H54 (cell line): ENCODE data around the gene MACROD2.

ENCODE experiments used
- DNase-seq: peaks from one replicate; pipeline ENCODE4 v3.0.0; 2011; ENCODE audit warnings: low spot score, mixed read lengths; ENCODE audit not compliant: insufficient read length
- FAIRE-seq: peaks from 3 replicates; lab custom pipeline; 2011; peaks lifted over from hg19 to GRCh38; lab: Jason Lieb, UNC
- POLR2A ChIP-seq: IDR thresholded peaks from 2 replicates; pipeline ENCODE4 v1.6.1; 2011; ENCODE audit warnings: low read depth, mild to moderate bottlenecking, low read length

Gene MACROD2

DNA sequence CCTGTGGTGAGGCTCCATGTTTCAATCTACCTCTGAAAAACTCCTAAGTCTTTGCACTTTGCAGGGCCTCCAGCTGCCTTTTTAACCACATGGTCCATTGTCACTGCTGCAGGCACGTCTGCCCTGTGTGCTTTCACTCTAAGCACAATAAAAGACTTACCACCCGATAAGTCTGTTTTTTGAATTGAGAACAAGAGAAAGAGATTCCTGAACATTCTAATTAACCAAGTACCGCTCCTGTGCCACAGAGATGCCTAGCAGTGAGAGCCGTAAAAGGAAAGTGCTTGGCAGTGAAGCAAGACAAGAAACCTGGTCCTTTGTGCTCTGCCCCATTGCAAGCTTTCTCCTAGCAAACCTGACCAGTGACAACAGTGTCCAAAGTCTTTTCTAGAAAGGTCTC is 829.7 kb downstream of the MACROD2 start:
- TF ChIP-seq POLR2A: no peak
- FAIRE-seq: no peak
- DNase-seq: no peak

DNA sequence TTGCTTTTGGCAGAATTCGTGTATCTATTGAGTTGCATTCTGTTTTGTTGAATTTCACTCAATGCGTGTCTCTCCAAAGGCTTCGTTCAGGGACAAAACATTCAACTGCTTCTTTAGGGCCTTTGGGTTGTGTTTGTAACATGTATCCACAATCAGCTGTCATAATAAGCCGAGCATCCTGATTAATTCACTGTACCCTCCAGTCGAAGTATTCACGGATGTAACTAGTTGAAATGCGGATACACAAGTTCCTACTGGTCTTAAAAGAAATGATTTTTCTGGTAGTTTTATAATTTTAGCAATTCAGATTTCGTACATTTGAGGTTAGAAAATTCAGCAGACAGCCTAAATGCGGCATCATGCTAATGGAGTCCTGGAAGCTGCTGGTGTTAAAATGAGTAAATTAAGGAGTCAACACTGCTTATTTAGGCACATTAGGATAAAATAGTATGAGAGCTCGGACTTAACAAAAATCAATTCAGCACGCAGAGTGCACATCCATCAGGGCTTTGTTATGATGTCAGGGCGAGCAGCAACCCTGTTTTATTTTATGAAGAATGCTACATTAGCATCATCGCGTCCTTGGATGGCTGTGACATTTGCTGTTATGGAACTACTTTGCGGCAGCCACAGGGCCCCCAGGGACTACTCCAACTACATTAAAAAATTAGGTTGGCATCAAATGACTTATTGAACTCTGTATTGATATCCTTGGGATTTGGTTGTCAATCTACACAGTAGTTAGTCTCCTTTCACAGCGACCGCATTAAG is 831.4 kb downstream of the MACROD2 start:
- DNase-seq: no peak
- FAIRE-seq: no peak
- no peak for TF ChIP-seq POLR2A

DNA sequence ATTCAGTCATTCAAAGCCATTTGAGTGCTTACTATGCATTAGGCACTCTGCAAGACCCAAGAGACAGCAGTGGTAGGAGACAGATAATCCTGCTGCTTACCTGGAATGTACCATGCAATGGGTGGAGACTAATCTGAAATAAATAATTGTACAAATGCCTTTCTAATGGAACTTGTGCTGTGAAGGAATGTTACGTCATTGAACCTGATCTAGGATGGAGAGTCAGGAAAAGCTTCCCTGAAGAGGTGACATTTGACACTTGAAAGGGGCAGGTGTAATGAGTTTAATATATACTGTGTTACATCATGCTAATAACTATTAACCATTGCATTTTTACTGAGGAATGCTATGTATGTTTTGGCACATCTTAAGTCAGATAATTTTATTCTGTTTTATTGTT is 833.1 kb downstream of the MACROD2 start:
- DNase-seq: no peak
- no peak for TF ChIP-seq POLR2A
- no peak for FAIRE-seq

DNA sequence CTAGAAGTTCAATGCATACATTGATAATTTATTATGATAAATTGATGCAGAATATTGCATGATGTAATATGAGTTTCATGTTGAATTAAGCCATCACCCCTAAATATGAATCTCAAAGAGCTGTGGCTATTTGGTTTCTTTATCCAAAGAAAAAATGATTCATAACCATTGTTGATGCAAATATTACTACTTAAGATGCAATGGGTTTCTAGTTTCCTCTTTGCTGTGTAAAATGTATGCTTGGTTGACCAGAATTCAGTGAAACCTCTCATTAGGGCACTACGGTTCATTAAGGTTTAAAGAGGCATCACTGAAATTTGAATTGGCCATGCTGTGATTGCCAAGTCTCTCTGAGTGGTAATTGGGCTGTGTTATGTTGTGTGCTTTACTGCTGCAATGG is 834.6 kb downstream of the MACROD2 start:
- DNase-seq (no peak), FAIRE-seq (no peak)
- no peak for TF ChIP-seq POLR2A

DNA sequence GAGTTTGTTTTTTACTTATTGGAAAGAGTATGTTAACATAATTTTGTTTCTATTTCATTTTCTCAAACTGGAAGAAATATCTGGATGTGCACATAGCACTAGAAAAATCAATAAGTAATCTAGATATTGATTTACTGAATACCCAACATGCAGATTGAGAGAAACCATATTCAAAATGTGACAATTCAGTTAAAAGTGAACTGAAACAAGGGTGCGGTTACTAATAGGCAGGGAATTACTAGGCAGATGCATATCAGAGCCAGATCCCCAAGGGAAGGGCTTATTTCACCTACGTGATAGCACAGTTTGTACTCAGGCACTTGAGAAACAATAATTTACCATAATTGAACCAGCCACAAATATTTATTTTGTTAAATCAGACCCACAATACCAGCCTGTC is 835.1 kb downstream of the MACROD2 start:
- FAIRE-seq: no peak
- TF ChIP-seq POLR2A: no peak
- no peak for DNase-seq

DNA sequence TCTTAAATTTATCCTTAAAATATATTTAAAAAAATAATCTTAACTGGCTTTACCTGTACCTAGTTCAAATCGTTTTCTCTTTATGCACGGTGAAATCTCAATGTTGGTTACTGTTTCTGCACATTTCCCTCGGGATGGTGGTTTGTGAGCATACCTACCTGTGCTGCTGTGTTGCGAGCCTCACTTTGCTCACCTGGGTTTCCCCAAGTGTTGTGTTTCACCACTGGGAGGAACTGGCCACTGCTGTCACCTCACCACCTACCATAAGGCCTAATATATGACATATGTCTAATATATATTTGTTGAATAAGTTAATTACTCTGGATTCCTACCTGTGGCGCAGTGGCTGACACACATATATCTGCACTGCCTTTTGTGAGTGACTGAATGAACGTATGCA is 835.6 kb downstream of the MACROD2 start:
- no peak for TF ChIP-seq POLR2A
- FAIRE-seq: no peak
- DNase-seq: no peak

DNA sequence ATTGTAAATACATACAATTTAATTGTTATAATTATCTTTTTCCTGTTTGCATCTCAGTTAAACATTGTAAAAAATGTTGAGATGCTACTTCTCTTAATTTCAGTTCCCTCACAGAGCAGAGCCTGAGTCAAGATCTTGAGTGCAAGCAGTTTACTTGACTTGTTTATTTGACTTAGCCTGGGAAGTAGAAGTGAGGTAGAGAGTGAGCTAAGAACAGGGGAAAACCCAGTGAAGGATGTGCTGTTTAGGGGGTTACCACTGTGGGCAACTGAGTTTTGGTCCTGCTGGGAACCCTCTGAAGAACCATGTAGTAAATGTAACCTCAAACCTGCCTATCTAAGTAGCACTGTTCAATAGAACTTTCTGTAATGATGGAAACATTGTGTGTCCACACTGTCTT is 837.3 kb downstream of the MACROD2 start:
- no peak for FAIRE-seq

DNA sequence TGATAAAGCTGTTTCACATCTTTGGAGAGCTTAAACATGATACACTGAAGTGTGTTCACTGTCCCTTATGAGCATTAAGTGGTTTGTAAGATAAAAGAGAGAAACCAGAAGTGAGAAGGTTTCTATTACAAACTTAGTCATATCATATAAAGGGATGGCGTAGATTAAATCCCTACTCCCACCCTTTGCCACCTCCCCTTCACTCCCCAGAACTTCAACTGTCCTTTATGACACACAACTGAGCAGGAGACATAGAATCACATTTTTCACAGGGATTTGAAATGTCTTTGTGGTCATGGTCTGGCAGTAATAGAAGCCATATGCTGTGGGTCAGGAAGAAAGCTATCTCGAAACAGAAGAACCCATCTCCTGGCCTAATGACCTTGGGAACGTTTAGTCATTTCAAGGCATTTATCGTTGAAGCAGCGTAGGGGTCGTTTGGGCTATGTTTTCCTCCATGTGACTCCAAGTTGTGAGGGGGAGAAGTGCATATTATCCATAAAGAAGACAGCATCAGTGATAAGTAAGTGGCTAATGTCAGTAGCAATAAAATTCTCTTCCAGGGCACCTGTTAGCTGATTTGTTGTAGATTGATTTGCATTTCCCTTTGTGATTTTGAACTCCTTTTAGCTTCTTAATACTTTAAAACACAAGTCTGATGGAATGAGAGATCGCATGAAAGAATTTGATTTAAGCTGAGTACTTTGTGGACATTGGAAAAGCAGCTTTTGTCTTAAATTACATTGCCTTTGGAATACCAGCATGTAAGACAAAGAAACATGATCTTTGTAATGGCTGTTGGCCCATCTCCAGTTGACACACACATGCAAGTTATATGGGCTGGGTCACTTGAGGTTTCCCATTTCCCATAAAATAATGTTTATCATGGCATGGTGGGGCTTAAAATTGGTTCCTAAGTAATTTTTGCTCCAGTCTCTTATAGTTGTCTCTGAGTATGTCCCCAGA is 843.6 kb downstream of the MACROD2 start:
- FAIRE-seq: no peak
- TF ChIP-seq POLR2A: no peak
- DNase-seq: no peak

More for the DNA sequence above, 837.3 kb downstream of the MACROD2 start:
- DNase-seq: no peak
- TF ChIP-seq POLR2A: no peak

DNA sequence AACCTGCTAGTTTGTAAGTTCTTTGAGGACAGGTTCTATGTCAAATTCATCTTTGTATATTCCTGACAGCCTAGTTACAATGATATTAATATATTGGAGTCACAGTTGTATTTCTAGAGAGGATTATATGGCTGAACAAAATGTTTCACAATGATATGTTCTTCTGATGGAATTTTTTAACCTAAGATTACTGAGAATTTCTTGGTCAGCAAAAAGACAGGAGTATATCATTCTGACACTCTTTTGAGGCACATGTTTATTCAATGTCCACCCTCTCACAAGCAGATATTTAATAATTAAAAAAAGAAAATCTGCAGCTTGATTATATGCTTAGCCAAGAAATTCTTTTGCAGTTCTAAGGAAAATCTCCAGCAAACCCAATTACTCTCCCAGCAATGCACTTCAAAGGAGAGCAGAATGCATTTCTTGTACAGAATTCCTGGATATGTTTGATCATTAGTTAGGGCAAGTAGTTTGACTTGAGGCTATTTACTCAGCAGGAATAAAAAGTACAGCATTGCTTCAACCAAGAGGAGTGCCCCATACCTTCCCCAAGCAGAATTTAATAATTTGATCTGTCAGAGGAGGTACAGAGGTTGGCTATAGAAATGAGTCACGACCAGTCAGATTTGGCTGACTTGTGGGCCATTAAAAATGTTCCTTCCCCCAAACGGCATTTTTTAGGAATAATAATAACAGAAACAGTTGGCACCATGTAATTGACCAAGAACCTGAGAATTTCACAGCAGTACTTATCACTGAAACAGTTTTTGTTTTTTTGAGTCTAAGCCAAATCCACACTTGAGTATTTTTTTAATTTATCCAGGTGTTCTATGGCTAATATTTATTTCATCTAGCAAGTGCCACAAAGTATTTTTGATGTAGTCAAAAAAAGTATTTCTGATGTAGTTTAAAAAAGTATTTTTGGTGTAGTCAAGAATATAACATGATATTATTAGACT is 850.2 kb downstream of the MACROD2 start:
- FAIRE-seq (no peak), DNase-seq (no peak)
- no peak for TF ChIP-seq POLR2A

DNA sequence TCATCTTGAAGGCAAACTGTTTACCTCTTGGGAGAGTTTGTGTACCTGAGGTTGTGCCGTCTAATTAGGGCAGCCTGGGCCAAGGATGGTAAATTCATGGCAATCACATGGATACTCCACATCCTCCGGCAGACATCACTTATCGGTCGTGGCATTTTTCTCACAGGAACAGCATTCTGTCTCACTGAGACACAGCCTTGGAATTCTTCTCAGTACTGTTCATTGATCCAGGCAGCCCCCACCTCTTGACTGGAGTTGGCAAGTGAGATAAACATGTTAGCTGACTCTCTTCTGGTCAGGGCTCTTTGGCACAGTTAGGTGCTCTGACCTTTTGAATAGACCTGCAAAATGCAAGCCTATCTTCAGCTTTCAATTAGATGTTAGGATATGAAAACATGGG is 853.5 kb downstream of the MACROD2 start:
- FAIRE-seq (no peak), DNase-seq (no peak)
- TF ChIP-seq POLR2A: no peak

DNA sequence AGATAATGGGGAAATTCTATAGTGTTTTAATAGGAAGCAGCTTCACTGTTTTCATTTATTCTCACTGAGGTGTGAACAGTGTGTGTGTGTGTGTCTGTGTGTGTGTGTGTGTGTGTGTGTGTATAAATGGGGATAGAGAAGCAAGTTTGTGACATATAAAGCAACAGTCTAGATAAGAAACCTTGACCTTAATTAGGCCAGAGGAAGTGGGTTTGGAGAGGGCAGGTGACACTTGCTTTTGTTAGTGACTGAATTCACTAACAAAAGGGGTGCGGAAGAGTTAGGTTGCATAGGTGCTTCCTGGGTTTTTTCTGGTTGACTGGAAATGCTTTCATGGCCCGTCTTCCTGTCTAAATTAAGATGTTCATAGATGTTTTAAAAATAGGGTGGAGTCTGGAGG is 857.8 kb downstream of the MACROD2 start:
- FAIRE-seq: no peak
- TF ChIP-seq POLR2A: no peak
- no peak for DNase-seq

DNA sequence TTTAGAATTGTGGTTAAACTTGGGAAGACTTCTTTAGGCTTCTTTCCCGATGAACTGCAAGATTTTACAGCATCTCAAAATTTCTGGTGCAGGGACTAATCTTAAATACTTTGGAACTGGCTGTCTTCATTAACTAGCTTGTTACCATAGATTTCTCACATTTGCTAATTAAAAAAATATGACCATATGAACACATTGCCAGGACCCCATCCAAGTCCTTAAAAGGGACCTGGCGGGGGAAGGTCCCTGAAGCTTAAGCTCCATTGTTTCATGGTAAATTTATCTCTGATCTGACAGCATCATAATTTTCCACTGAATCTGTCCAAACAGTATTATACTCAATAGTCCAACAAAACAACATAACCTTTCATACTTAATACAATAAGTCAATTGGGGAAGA is 859.9 kb downstream of the MACROD2 start:
- TF ChIP-seq POLR2A: no peak

DNA sequence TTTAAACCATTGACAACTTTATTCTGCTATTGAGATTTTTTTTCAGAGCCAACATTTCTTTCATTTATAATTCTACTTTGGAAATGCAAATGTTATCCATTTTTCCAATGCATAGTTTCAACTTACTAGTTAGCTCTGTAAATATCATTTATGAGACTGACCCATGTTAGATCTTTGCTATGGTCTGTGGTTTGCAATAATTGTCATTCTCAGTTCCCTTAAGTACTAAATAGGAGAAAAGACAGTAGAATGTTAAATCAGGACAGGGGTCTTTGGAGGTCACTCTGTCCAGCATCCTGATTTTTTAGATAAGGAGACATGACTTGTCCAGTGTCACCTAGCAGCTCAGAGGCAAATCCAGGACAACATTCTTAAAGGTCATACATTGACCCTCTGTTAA is 864.3 kb downstream of the MACROD2 start:
- no peak for FAIRE-seq
- no peak for TF ChIP-seq POLR2A
- no peak for DNase-seq

More for the DNA sequence above, 859.9 kb downstream of the MACROD2 start:
- no peak for DNase-seq
- no peak for FAIRE-seq
